GM21528 (cell line): ENCODE results near the gene SMARCAL1.

ENCODE experiments used
- ATAC-seq: cut with Tn5 transposase; IDR thresholded peaks from one replicate; pipeline ENCODE4 v1.9.1; 2021; ENCODE audit warnings: mild to moderate bottlenecking, moderate library complexity; ENCODE audit not compliant: unreplicated experiment, low FRiP score

The SMARCAL1 gene

DNA sequence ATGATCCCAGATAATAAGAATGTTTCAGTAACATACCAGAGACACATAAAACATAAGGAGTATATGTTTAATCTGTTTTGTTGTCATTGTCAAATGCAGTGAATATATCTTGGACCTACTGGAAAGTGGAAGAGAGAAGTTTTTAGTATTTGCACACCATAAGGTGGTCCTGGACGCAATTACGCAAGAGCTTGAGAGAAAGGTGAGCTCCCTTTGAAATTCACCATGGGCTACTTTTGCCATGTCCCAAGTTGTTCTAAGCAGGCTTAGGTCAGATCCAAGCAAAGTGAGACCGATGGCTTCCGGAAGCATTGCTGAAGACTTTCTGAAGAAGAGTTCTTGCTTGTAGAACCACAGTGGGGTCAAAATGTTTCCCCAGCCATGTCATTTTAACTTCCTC lies 55.6 kb downstream of the SMARCAL1 start:
- ATAC-seq, result no peak

DNA sequence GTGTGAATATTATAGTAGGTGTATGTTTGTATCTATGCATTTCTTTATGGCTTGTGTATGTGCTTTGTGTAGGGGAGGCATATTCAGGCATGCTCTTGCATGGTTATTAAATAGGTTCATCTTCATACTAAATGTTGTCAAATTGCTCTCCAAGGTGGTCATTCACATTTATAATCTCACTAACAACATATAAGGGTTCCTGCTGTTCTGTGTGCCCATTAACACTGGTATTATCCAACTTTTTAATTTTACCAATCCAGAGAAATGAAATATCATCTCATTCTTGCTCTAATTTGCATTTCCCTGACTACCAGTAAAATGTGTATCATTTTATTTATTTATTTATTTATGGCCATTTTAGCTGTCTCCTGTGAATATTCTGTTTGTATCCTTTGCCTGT lies 57.4 kb downstream of the SMARCAL1 start:
- no peak for ATAC-seq

GRCh38 chr2:216473187-216473586 lies 60.9 kb downstream of the SMARCAL1 start:
- ATAC-seq, result no peak

- peak; percentile 73 for ATAC-seq
Observed at GRCh38 chr2:216474925-216475670, 62.8 kb downstream of the SMARCAL1 start.

GRCh38 chr2:216475767-216476166 lies 63.5 kb downstream of the SMARCAL1 start:
- ATAC-seq, result no peak

GRCh38 chr2:216477283-216478035 lies 65.2 kb downstream of the SMARCAL1 start:
- no peak for ATAC-seq

DNA sequence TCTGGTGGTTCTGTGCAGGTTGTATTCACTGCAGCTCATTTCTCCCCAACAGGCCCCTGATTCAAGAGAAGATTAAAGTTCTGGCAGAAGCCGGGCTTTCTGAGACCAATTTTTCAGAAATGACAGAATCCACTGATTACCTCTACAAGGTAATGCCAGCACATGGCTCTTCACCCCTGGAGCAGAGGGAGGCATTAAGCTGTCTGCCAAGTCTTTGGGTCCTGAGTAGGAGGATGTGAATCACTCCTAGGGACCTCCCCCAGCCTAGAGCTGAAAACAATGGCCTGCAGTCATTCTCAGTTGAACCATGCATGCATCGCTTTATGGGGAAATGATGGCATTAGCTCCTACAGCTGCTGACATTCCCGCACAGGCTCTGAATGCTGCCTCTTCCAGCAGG lies 65.9 kb downstream of the SMARCAL1 start:
- ATAC-seq, result no peak

GRCh38 chr2:216478791-216479190 lies 66.5 kb downstream of the SMARCAL1 start:
- ATAC-seq, result no peak

- no peak for ATAC-seq
Observed at GRCh38 chr2:216480221-216480620, 67.9 kb downstream of the SMARCAL1 start.

- no peak for ATAC-seq
Observed at GRCh38 chr2:216482640-216483039, 70.4 kb downstream of the SMARCAL1 start.

DNA sequence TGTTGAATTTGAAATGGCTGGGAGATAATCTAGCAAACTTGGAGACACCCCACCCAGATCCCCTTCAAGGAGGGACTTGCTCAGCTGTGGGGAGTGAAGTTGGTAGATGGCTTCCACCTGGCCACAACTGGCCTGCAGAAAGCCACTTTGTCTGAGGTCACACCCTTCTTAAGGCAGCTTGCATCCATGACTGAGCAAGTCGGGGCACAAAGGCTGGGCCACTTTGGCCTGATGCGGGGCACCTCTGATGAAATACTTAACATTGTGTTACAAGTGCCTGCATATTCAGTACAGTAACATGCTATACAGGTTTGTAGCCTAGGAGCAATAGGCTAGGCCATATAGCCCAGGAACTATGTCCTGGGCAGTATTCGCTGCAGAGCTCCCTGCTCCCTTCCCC lies 73.0 kb downstream of the SMARCAL1 start:
- no peak for ATAC-seq

- no peak for ATAC-seq
Observed at GRCh38 chr2:216485745-216486144, 73.5 kb downstream of the SMARCAL1 start.

GRCh38 chr2:216486271-216486670 lies 74.0 kb downstream of the SMARCAL1 start:
- ATAC-seq, result no peak

DNA sequence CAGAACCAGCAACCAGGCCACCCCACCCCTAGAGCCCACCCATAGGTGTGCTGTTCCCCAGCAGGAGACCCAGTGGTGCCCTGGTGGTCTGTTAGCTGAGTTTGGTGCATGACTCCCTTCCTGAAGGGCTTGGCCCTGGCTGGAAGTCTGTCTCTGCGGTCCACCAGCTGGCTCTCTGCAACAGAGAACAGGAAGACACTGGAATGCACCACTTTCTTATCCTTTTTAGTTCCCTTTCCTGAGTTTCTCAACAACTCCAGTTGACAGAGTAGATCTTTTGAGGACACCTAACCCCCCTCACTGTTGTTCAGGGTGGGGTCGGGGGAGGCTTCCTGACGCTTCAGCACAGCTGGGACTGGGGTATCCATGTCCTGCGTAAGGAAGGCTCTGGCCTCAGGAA lies 74.4 kb downstream of the SMARCAL1 start:
- ATAC-seq, result no peak

DNA sequence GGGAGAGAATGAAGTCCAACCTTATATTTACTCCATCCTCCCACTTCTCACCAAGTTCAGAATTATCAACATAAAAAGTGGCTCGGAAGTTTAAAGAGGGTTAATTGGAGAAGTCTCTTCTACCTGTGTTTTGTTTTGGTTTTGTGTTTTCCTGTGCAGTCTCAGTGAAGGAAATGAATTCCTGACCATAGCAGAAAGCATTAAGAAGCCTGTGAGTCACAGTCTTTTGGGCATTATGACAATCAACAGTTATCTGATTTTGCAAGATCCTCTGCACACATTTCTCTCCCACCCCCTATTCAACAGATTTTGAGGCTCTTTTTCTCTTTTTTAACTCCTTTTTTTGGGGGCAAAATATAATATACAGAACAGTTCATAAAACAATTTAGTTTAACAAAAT lies 77.8 kb downstream of the SMARCAL1 start:
- no peak for ATAC-seq

- ATAC-seq, result no peak
Observed at GRCh38 chr2:216491793-216492596, 79.7 kb downstream of the SMARCAL1 start.

DNA sequence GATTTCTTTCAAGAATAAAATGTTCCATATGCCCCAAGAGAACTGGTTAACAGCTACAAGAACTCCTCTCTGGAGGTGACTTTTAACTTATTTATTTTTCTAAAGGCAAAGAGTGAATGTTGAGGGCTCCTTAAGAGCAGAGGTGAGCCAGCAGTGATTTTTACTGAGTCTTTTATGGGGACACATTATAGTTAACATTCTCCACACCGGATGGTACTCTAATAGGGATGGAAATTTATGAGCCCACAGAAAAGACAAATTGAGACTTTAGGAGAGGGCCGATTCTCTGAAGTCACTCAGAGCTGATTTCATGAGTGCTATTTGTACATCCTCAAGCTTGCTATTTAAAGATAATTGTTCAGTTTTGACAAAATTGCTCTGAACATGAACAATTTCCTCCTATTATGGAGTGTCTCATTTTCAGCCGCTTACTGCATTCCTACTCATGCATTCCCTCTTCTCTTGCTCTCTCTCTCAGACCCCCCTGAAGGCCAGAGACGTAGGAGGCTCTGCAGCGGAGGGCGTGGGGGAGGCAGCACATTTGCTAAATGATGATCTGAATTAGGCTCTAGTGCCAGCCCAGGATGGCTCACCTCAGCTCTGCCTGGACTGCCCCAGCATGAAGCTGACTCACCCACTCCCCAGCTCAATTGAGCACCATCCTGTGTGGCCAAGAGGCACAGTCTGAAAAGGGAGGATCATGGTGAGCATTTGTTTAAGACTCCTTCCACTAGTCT lies 80.5 kb downstream of the SMARCAL1 start:
- no peak for ATAC-seq

GRCh38 chr2:216493334-216493685 lies 81.0 kb downstream of the SMARCAL1 start:
- ATAC-seq, result no peak

GRCh38 chr2:216495656-216496055 lies 83.4 kb downstream of the SMARCAL1 start:
- no peak for ATAC-seq

DNA sequence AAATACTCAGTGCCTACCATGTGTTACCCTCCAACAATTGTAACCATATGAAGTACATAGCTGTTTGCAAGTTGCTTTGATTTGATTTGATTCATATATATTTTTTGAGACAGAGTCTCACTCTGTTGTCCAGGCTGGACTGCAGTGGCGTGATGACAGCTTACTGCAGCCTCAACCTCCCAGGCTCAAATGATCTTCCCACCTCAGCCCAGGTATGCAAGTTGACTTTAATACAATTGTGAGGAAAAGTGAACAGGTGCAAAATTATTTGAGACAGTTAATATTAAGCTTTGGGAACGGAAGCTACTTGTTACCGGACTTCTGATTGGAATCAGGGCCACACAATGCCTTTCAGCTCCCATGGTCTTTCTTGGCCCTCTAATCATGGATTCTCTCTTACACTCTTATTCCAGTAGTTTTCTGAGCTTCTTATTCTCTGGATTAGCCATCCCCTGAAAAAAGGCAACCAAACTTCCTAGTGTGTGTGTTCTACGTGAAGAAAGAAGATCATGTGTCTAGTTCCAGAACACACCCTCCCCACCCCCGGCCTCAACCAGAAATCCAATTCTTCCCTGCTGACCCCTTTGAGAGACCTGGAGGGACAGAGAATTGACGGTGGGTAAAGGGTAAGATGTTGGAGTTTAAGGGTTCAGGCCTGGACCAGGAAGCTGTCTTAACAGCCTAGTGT lies 85.2 kb downstream of the SMARCAL1 start:
- no peak for ATAC-seq
